ENCODE results near the gene MIPEP. TPM values are rescaled to one million over a fixed set of nuclear protein-coding genes. Genes with fewer than 3 reads are reported as not detected.

MIPEP gene
- total RNA-seq, 1 donor from 2014 or later: 49.7 TPM

GRCh38 chr13:23753458-23753857, 135.7 kb downstream of the MIPEP start:
- no peak for DNase-seq
- no peaks in the 10 kb centered on the region for H3K36me3 ChIP-seq
- intact Hi-C loops (cut with micrococcal nuclease): no loop called here
- H3K27me3 ChIP-seq (ENCODE audit: low read depth): no peaks in the 10 kb centered on the region
- TF ChIP-seq CTCF (IDR thresholded peaks at IDR 0.05; ENCODE audit: borderline replicate concordance): no peak
- peaks cover 20% of the 10 kb centered on the region for H3K4me1 ChIP-seq
- H3K4me3 ChIP-seq: no peak overlapping the region
- H3K27ac ChIP-seq (replicated peaks): no peak overlapping the region
- no peaks in the 10 kb centered on the region for H3K9me3 ChIP-seq (replicated peaks)

GRCh38 chr13:23752111-23753001, 136.8 kb downstream of the MIPEP start:
- intact Hi-C loops (cut with micrococcal nuclease): no loop called here
- no peak overlapping the region for H3K4me3 ChIP-seq

GRCh38 chr13:23751195-23751594, 138.0 kb downstream of the MIPEP start:
- Histone ChIP-seq H3K4me1 (peaks cover 13% of the 10 kb centered on the region), H3K4me3 (no peak overlapping the region), H3K36me3 (no peaks in the 10 kb centered on the region), H3K27me3 (ENCODE audit: low read depth) (no peaks in the 10 kb centered on the region), H3K27ac (replicated peaks) (no peak overlapping the region), H3K9me3 (replicated peaks) (no peaks in the 10 kb centered on the region)
- TF ChIP-seq CTCF (IDR thresholded peaks at IDR 0.05; ENCODE audit: borderline replicate concordance): no peak
- intact Hi-C loops (cut with micrococcal nuclease): no loop called here
- DNase-seq: no peak

More at GRCh38 chr13:23752111-23753001, 136.8 kb downstream of the MIPEP start:
- Histone ChIP-seq H3K4me1 (peaks cover 13% of the 10 kb centered on the region), H3K9me3 (replicated peaks) (no peaks in the 10 kb centered on the region), H3K27ac (replicated peaks) (no peak overlapping the region), H3K27me3 (ENCODE audit: low read depth) (no peaks in the 10 kb centered on the region), H3K36me3 (no peaks in the 10 kb centered on the region)
- DNase-seq: no peak
- no peak for TF ChIP-seq CTCF (IDR thresholded peaks at IDR 0.05; ENCODE audit: borderline replicate concordance)

- H3K9me3 ChIP-seq (replicated peaks): no peaks in the 10 kb centered on the region
- peaks cover 13% of the 10 kb centered on the region for H3K4me1 ChIP-seq
- TF ChIP-seq CTCF (IDR thresholded peaks at IDR 0.05; ENCODE audit: borderline replicate concordance): no peak
- H3K27ac ChIP-seq (replicated peaks): no peak overlapping the region
- no peak for DNase-seq
- intact Hi-C loops (cut with micrococcal nuclease): no loop called here
- H3K27me3 ChIP-seq (ENCODE audit: low read depth): no peaks in the 10 kb centered on the region
- H3K36me3 ChIP-seq: no peaks in the 10 kb centered on the region
- H3K4me3 ChIP-seq: no peak overlapping the region
These were observed 138.6 kb downstream of the MIPEP start for GRCh38 chr13:23750383-23751121.

- no peak overlapping the region for H3K4me3 ChIP-seq
- H3K36me3 ChIP-seq: no peaks in the 10 kb centered on the region
- H3K27ac ChIP-seq (replicated peaks): no peak overlapping the region
- DNase-seq: no peak
- H3K27me3 ChIP-seq (ENCODE audit: low read depth): no peaks in the 10 kb centered on the region
- no peaks in the 10 kb centered on the region for H3K9me3 ChIP-seq (replicated peaks)
- intact Hi-C loops (cut with micrococcal nuclease): no loop called here
- no peak for TF ChIP-seq CTCF (IDR thresholded peaks at IDR 0.05; ENCODE audit: borderline replicate concordance)
- H3K4me1 ChIP-seq: peaks cover 8% of the 10 kb centered on the region
These were observed 139.8 kb downstream of the MIPEP start for GRCh38 chr13:23749288-23749873.

Measured in left ventricle myocardium inferior (tissue), 1 donor.